COLO668 (cell line): ENCODE measurements around the gene MT1A.
A peak's percentile ranks its signal among the peaks of the same experiment; 100 is the strongest.

Source experiments
- DNase-seq: peaks from one replicate; lab custom pipeline; 2025; ENCODE audit not compliant: unreplicated experiment; lab: John Stamatoyannopoulos, UW

Gene MT1A

GRCh38 chr16:56675685-56676210 lies 37.3 kb downstream of the MT1A start:
- DNase-seq = no peak

- DNase-seq = no peak
Measured at GRCh38 chr16:56677474-56677873, 39.0 kb downstream of the MT1A start.

- no peak for DNase-seq
Measured at GRCh38 chr16:56679078-56679730, 40.7 kb downstream of the MT1A start.

- no peak for DNase-seq
Measured at GRCh38 chr16:56679818-56680217, 41.4 kb downstream of the MT1A start.

GRCh38 chr16:56681939-56682702 lies 43.7 kb downstream of the MT1A start, which contains the start of gene MT1X:
Gene MT1X (plus strand): TSS chr16:56682470. CDS start chr16:56682541, 71 bp downstream.
- peak; percentile 86 for DNase-seq

- no peak for DNase-seq
Measured at GRCh38 chr16:56682703-56683397, 44.4 kb downstream of the MT1A start.

GRCh38 chr16:56683424-56684172 lies 45.1 kb downstream of the MT1A start:
- no peak for DNase-seq

- no peak for DNase-seq
Measured at GRCh38 chr16:56684256-56684925, 45.9 kb downstream of the MT1A start.

- DNase-seq = no peak
Measured at GRCh38 chr16:56684926-56685590, 46.6 kb downstream of the MT1A start.

- no peak for DNase-seq
Measured at GRCh38 chr16:56686758-56687157, 48.3 kb downstream of the MT1A start.

- no peak for DNase-seq
Measured at GRCh38 chr16:56688762-56689161, 50.3 kb downstream of the MT1A start.

- no peak for DNase-seq
Measured at GRCh38 chr16:56689171-56689570, 50.7 kb downstream of the MT1A start.
